Activated CD4-positive, alpha-beta T cell treated with anti-CD3 and anti-CD28 coated beads for 1 hour (primary cell): ENCODE data around the gene UGCG.
"Not testable (repeated sequence)": the region's sequence is repeated elsewhere in the genome, so short reads cannot be mapped to it uniquely, and the experiment has no call there.

ENCODE experiments used
- DNase-seq: peaks from one replicate; pipeline ENCODE4 v3.0.0-alpha.2; 2020

UGCG gene

DNA sequence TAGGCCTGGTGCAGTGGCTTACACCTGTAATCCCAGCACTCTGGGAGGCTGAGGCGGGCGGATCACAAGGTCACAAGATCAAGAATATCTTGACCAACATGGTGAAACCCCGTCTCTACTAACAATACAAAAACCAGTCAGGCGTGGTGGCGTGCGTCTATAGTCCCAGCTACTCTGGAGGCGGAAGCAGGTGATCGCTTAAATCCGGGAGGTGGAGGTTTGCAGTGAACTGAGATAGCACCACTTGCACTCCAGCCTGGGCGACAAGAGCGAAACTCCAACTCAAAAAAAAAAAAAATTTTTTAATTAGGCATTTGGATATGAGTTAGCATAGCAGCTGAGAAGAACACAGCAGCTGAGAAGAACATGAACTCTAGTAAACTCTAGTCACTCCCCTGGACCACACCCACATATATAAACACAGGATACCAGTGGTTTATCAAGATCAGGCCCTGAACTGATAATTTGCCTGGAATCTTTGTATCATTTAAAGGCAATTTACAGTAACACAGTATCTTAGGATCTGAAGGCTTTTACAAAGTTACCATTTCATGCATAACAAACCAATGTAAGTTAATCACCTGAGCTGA is 4.6 kb upstream of the UGCG start:
- no peak for DNase-seq

DNA sequence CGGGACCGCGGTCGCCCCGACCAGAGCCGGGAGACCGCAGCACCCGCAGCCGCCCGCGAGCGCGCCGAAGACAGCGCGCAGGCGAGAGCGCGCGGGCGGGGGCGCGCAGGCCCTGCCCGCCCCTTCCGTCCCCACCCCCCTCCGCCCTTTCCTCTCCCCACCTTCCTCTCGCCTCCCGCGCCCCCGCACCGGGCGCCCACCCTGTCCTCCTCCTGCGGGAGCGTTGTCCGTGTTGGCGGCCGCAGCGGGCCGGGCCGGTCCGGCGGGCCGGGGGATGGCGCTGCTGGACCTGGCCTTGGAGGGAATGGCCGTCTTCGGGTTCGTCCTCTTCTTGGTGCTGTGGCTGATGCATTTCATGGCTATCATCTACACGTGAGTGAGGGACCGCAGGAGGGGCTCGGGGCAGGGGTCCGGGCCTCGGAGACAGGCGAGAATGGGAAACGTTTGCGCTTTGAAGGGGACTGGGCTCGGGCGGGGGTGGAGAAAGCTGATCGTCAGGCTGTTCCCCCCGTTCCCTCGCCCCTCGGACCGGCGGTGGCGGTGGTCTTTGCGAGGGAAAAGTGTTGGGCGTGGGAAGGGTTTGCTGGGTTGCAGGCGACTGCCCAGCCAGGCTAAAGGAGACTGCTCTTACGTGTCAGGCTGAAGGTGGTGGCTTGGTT is 457 bp downstream of the UGCG start:
- peak; percentile 42 for DNase-seq

GRCh38 chr9:111897601-111898137 is 1.1 kb downstream of the UGCG start:
- no peak for DNase-seq

GRCh38 chr9:111898331-111899096 is 1.9 kb downstream of the UGCG start:
- no peak for DNase-seq

DNA sequence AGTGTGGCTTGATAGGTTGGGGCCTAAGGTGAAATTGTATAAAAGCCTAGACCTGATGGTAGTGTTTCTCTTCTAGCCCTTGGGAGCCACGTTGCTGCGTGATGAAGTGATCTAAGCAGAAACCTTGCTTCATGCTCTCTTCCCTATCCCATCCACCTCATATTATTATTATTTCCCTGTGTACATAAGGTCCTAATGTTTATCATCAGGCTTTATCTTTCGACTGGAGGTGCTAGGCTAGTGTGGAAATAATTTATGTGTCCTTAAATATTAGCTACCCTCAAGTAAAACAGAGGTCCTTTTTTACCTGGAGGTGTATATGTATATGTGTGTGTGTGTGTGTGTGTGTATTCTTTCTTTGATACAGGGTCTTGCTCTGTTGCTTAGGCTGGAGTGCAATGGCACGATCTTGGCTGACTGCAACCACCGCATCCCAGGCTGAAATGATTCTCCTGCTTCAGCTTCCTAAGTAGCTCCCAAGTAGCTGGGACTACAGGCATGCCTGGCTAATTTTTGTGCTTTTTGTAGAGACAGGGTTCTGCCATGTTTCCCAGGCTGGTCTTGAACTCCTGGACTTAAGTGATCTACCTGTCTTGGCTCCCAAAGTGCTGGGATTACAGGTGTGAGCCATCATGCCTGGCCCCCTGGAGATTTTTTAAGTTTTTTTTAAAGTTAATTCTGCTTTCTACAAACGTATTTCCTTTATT is 3.7 kb downstream of the UGCG start:
- DNase-seq = no peak

DNA sequence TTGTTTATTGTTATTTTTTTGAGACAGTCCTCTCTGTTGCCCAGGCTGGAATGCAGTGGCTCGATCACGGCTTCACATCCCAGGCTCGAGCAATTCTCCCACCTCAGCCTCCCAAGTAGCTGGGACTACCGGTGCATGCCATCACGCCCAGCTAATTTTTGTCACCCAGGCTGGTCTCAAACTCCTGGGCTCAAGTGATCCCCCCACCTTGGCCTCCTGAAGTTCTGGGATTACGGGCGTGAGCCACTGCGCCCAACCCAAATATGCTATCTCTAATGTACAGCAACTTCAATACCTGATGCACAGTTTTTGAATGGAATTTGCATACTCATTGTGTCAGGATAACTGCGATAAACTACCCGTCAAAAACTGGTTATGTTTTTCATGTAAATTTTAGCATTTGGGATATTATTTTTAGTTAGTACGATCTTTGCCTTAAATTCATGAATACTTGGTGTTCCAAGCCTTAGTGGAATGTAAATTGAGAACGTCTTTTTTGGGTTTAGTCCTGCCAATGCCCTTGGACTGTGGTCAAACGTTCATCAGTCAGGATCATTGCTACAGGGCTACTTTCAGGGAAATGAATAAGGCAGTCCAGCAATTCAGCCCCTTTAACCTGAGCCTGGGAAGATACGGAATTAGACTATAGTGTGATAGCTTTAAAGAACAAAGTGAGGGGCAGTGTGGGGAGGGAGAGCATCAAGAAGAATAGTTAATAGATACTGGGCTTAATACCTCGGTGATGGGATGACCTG is 4.4 kb downstream of the UGCG start:
- DNase-seq = no peak

GRCh38 chr9:111902391-111903139 is 6.0 kb downstream of the UGCG start:
- DNase-seq = no peak

- DNase-seq = not testable (repeated sequence)
Measured at GRCh38 chr9:111903535-111903934, 6.9 kb downstream of the UGCG start.

DNA sequence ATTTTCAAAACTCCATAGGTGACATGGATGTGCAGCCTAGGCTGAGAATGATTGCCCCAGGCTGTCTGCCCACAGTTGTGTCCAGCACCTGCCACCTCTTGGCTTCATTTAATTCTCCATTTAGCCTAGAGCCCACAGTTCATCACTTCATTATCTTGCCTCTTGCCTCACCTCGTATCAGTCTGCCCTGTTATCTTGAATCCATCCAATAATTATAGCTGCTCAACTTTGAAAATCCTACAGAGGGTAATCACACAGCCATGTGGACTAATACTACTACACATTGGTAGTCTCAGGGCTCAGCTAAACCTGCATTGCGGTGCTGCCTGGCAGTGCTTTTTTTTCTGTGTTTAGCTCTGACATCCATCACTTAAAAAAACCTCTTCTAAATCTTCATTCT is 7.4 kb downstream of the UGCG start:
- no peak for DNase-seq

DNA sequence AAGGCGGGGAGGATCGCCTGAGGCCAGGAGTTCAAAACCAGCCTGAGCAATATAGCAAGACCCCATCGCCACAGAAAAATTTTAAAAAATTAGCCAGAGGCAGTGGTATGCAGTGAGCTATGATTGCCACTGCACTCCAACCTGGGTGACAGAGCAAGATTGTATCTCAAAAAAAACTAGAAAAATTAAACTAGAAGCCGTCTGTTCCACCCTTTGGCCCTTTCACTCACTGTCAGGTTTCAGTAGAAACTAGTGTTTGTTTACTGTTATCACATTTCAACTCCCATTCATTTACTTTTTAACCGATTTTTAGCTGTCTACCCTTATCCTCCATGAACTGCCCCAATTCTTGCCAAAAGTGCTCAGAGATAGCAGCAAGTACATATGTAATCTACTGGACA is 8.3 kb downstream of the UGCG start:
- DNase-seq = no peak

- no peak for DNase-seq
Measured at GRCh38 chr9:111907147-111907546, 10.5 kb downstream of the UGCG start.

DNA sequence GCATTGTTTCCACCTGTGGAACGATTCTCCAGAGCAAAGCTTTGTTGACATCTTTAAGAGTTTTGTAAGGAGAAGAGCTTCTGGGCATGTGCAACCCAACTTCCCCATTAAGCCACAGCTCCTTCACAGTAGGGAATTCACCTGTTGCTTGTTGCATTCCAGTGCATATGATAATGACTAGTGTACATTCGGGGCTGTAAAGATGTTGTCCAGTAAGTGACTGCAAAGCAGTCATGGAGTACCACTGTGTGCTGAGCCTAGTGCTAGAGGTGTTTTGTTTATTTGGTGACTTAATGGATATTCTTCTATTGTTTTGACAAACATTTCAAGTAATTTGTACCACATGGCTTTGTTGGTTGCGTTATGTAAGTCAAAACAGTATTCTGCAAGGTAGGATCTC is 12.8 kb downstream of the UGCG start:
- DNase-seq = no peak

DNA sequence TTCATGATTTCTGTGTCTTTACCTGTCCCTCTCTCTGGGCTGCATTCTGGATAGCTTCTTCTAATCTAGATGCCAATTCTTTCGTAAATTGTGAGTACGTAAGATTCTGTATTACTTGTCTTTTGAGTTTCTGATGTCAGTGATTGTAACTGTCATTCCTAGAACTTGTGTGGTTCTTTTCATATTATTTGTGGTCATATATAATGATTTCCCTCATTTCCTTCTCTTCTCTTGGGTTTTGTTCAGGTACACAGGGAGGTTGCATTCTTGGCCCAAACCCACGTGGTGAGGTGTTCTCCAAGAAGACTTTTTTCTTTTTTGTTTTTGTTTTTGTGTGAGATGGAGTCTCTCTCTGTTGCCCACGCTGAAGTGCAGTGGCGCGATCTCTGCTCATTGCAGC is 13.8 kb downstream of the UGCG start:
- DNase-seq = no peak

GRCh38 chr9:111913159-111913558 is 16.5 kb downstream of the UGCG start:
- no peak for DNase-seq

- DNase-seq = no peak
Measured at GRCh38 chr9:111914749-111915424, 18.3 kb downstream of the UGCG start.

DNA sequence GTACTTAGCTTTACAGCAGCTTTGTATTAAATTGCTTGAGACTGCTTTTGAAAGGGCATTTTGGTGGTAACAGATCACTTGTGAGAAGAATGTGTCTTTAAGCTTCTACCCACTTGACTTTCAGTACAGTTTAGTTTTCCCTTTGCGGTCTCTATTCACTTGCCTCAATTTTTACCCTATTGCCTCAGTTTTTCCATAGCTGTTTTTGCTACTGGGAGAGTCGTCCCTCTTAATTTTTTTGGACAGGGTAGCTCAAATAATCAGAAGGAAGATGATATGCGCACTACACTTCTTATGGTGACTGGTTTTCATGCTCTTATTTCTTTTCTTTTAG is 18.8 kb downstream of the UGCG start:
- no peak for DNase-seq

DNA sequence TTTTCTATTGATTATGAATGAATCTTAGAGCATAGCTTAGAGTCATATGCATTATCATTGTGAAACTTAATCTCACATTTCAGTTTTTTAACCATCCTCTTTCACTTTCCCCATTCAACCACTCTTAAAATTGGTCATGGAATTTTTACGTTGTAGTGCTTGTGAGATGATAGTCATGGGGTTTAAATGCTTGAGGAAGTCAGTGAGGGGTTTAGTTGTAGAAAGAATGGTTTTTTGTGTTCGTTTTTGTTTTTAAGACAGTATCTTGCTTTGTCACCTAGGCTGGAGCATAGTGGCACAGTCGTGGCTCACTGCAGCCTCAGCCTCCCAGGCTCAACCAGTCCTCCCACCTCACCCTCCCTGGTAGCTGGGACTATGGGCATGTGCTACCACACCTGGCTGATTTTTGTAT is 19.6 kb downstream of the UGCG start:
- no peak for DNase-seq

- DNase-seq = no peak
Measured at GRCh38 chr9:111917201-111917600, 20.6 kb downstream of the UGCG start.

DNA sequence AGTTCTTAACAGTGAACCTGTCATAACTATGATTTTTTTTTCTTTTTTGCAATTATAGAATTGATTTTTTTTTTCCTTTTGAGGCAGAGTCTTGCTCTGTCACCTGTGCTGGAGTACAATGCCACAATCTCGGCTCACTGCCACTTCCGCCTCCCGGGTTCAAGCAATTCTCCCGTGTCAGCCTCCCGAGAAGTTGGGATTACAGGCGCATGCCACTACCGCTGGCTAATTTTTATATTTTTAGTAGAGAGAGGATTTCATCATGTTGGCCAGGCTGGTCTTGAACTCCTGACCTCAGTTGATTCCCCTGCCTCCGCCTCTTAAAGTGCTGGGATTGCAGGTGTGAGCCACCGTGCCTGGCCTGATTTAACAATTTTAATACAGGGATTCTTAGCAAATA is 21.4 kb downstream of the UGCG start:
- DNase-seq = no peak

GRCh38 chr9:111919875-111920274 is 23.3 kb downstream of the UGCG start:
- no peak for DNase-seq

DNA sequence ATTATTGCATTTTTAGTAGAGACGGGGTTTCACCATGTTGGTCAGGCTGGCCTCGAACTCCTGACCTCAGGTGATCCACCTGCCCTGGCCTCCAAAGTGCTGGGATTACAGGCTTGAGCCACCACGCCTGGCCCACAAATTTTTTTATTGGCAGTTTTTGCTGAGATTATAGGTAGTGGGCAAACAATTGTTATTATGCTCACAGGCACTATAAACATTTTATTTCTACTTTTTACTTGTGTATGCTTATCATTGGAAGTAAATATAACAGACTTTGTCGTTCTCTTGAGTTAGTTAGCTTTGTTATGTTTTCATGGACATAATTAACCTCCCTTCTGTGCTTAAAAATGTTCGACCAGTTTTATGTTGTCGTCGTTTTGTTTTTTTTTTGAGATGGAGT is 23.9 kb downstream of the UGCG start:
- no peak for DNase-seq
